HG02938 (cell line): Measurements from ENCODE around the gene CFAP54.
A peak's percentile ranks its signal among the peaks of the same experiment; 100 is the strongest.
"Not testable (repeated sequence)": the region's sequence is repeated elsewhere in the genome, so short reads cannot be mapped to it uniquely, and the experiment has no call there.

Experiments
- ATAC-seq: cut with Tn5 transposase; IDR thresholded peaks from one replicate; pipeline ENCODE4 v1.9.1; 2021; ENCODE audit warnings: mild to moderate bottlenecking, moderate library complexity; ENCODE audit not compliant: unreplicated experiment

The CFAP54 gene

GRCh38 chr12:96510306-96510764, 21.0 kb downstream of the CFAP54 start:
- no peak for ATAC-seq

GRCh38 chr12:96513166-96513565, 23.8 kb downstream of the CFAP54 start:
- ATAC-seq, result no peak

GRCh38 chr12:96513681-96514080, 24.3 kb downstream of the CFAP54 start:
- no peak for ATAC-seq

GRCh38 chr12:96514328-96514727, 25.0 kb downstream of the CFAP54 start:
- peak; percentile 81 for ATAC-seq

- peak; percentile 72 for ATAC-seq
Observed at GRCh38 chr12:96516472-96517430, 27.4 kb downstream of the CFAP54 start.

- ATAC-seq, result no peak
Observed at GRCh38 chr12:96520767-96521166, 31.4 kb downstream of the CFAP54 start.

DNA sequence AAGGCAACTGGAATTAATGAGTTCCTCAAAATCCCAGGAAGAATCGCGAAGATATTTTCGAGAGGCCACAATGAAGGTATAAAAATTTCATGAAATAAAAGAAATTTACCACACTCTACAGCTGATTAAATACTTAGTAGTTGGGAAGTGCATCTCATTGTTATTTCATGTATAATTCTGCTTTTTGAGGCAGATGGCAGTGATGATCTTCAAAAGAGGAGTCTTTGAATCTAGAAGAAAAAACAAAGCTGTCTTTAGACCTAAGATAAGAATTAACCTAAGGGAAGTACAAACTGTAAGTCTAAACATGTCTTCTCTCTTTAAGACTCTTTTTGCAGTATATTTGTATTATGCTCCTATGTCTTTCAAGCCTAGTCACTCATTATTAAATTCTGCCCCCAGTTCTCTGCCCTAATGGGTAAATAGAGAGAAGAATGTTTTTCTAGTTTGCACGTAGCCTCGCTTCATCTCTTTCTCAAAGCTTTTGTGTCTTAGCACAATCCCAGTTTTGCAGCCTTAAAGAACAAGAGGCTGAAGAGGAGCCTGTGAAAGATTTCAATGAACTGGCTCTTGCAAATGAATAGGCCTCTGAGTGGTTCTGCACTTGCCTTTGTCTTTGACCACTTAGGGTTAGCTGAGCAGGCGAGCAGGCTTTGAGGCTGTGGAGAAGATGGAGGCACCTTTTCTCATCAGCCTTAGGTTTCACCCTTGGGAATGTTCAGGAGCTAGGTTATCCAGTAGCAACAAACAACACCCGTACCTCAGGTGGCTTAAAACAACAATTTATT, 32.7 kb downstream of the CFAP54 start:
- no peak for ATAC-seq

DNA sequence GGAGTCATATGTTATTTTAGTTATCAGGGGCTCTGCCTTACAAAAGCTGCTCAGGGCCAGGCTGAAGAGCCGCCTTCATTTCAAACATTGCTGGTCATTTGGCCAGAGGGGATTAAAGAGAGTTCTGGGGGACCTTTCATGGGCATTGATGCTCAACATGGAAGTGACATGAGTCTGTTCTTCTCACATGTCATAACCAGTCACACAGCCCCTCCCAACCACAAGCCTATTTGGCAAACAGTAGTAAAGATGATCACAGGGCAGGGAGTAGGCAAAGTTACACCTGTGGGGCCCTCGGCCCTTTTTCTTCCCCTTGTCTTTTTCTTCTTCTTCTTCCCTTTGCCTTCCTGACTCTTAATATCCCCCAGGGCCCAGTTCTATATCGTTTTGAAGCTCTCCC, 33.3 kb downstream of the CFAP54 start:
- ATAC-seq, result no peak

DNA sequence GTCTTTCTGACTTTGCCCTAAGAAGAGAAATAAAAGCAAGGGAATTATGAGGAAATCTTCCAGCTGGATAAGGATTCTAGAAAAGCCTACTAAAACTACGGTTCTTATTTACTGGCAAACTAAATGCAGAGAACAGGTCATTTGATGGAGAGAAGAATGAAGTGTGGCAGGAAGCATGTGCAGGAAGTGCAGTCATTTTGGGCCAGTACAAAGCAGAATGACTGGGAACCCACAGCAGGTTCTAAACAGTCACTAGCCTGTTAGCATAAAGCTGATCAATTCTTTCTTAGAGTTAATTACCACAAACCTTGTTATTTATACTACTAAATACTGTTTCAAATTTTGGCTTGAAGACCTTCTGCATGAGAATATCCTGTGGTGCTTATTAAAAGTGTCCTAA, 36.7 kb downstream of the CFAP54 start:
- ATAC-seq, result no peak

DNA sequence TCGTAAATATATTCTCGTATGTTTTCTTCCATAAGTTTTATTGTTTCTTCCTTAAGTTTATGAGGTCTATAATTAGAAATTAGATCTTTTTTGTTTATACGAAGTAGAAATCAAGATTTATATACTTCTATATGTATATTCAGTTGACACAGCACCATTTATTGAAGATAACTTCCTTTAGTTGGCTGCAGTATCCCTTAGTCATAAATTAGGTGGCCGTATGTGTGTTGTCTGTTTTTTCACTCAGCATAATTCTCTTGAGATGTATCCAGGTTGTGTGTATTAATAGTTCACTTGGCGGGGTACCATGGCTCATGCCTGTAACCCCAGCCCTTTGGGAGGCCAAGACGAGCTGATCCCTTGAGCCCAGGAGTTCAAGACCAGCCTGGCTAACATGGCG, 40.5 kb downstream of the CFAP54 start:
- no peak for ATAC-seq

DNA sequence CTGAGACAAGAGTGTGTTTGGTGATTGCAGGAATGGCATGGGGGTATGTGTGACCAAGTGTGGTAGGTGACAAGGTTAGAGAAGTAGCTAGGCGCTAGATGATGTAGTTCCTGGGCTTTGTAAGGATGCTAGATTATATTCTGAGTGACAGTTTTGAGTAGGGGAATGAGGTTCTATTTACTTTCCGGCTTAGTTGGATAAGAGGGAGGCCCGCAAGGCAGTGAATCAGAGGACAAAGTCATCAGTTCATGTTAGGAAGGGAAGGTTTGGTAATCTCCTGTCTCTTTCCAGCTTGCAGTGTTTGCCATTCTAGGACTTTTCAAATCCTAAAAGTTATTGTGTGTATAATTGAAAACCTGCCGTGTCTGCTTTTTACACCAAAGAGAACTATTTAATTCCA, 45.0 kb downstream of the CFAP54 start:
- ATAC-seq, result no peak

DNA sequence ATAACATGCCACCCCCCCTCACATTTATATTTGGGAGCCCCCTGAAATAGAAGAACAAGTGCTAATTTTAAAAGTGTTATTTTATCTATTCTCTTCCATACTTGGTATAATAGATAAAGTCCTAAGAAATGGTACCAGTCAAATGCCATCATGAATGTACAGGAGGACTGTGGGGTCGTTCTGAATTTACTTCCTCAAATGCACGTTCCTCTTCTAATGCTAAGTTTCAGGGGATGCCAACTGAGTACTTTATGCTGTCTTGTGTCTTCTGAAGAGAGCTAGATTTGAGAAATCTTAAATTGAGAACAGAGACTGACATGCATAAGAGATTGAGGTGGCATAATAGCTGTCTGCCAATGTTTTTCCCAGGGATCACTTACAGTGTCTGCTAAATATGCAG, 59.0 kb downstream of the CFAP54 start:
- no peak for ATAC-seq

- ATAC-seq, result no peak
Observed at GRCh38 chr12:96549341-96549740, 60.0 kb downstream of the CFAP54 start.

GRCh38 chr12:96570579-96570978, 81.2 kb downstream of the CFAP54 start:
- ATAC-seq, result peak; percentile 27

DNA sequence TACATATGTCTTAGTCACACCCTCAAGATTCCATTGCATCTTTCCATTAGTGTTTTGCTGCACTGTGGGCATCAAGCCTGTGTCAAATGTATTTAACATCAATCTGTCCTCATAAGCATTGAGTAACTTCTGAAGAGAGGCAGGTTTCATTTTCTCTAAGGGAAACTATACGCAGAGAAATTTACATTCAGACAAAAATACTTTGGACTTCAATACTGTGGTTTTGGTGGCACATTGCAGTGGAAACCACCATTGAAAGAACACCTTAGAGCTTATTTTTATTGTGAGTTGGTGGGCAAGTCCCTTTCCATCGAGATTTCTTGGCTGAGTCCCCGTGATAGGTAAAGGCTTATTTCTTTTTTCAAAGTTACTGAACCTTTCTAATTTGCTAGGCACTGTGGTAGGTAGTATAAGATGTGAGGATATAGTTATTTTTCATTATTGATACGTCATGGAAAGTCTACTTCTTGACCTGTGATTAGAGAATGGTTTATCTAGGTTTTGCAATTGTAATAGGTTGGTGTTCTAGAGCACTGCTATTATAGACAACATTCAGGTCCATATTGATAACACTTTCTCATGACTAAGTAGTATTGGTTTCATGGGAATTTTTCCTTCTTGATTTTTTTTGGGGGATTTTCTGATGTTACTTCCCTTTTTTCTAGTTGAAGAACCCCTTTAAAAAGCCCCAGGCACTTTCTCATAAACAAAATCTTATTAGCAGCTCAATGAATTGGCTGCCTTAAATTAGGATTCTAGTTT, 81.9 kb downstream of the CFAP54 start:
- peak; percentile 93 for ATAC-seq

DNA sequence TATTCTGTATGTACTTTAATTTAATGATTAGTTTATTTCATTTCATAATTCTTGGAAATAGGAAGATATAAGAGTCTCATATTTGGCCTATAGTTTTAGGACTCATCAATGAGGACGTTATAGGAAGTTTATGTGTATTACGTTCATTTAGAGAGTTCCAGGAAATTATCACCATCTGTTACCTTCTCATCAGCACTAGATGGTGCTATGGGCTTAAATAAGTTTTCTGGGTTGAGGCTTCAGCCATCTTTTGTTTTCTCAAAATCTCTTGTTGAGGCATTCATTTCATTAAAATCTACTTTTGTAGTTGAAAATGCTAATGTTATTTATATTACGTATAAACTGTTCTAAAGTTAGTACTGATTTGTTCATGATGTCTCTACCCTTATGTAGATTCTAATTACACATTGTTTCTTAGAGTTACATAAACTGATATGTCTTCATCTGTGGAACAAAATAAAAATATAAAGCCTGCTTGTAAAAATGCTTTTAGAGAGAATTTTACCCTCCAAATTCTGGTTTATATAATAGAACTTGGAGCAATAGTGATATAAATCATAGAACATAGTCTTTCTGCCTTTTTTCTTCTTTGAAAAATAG, 89.2 kb downstream of the CFAP54 start:
- peak; percentile 96 for ATAC-seq

DNA sequence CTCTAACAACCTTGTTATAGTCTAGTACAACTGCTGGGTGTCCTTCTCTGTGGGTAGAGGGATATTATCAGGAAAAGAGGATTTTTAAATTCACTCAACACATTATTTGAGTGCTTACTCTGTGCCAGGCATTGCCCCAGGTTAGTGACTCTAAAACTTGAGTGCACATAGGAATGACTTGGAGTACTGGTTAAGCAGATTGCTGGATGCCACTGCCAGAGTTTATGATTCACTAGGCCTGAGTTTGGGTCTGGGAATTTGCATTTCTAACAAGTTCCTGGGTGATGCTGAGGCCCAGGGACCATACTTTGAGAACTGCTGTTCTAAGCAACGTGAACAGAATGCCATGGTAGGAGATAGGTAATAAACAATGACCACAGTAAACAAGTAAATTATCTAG, 96.6 kb downstream of the CFAP54 start:
- ATAC-seq, result no peak

DNA sequence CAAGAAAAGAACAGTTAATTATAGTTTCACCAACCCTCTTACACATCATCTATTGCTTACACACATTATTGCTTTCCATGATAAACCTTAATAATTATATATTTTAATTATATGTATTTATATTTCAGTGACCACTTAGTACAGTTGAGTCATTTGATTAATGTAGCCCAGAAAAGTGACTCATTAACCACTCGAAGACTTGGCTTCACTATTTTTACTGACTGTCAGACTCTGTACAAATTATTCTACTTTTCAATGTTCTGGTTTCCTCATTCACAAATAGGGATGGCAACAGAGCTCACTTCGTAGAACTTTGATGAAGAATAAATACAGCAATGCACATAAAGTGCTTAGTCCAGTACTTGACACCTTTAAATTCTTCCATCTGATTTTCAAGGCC, 98.3 kb downstream of the CFAP54 start:
- ATAC-seq, result no peak

- no peak for ATAC-seq
Observed at GRCh38 chr12:96590970-96591369, 101.6 kb downstream of the CFAP54 start.

DNA sequence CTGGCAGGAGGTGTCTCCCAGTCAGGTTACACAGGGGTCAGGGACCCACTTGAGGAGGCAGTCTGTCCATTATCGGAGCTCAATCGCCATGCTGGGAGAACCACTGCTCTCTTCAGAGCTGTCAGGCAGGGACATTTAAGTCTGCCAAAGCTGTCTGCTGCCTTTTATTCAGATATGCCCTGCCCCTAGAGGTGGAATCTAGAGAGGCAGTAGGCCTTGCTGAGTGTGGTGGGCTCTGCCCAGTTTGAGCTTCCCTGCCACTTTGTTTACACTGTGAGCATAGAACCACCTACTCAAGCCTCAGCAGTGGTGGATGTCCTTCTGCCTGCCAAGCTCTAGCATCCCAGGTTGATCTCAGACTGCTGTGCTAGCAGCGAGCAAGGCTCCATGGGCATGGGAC, 115.0 kb downstream of the CFAP54 start:
- ATAC-seq, result not testable (repeated sequence)

GRCh38 chr12:96605684-96606083, 116.3 kb downstream of the CFAP54 start:
- ATAC-seq, result no peak
